SK-N-SH (cell line): ENCODE data around the gene RPEL1. TPM values are rescaled to one million over a fixed set of nuclear protein-coding genes. Genes with fewer than 3 reads are reported as not detected.

Experiments
- CTCF ChIA-PET: fragments of 300-600, 350-600 bp; formaldehyde crosslinking; extraction: SDS; loops from one replicate; lab custom pipeline; 2021; lab: Yijun Ruan, JAX
- POLR2A ChIA-PET: fragments of 350-600 bp; sonication (Branson Sonifier 250); formaldehyde crosslinking; extraction: SDS; loops from one replicate; lab custom pipeline; 2020; ENCODE audit warnings: antibody characterized with exemption, inconsistent platforms; lab: Yijun Ruan, JAX
- DNase-seq: peaks from one replicate; pipeline ENCODE4 v3.0.0; 2012
- H2AFZ ChIP-seq: fragments of 200-600 bp; sonication (generic); 2 replicates; pipeline ENCODE4 v1.8.1; 2016; ENCODE audit warnings: antibody characterized with exemption, mild to moderate bottlenecking, low read depth
- H3F3A ChIP-seq: fragments of 200-600 bp; sonication (generic); replicated peaks from 2 replicates; pipeline ENCODE3; 2016; ENCODE audit warnings: antibody characterized with exemption, mild to moderate bottlenecking; ENCODE audit not compliant: insufficient read depth
- H3K27ac ChIP-seq, 2 experiments: fragments of 200-500 bp in 1 of 2; fragments of 200-600 bp in 1 of 2; sonication (Bioruptor generic) in 1 of 2; sonication (generic), shearing (Covaris generic) in 1 of 2; 2 replicates each; pipeline versions ENCODE4 v1.5.1 to v1.6.1; 2014 to 2016; ENCODE audit warnings: low read depth in 2 of 2, inconsistent platforms in 1 of 2, low read length in 1 of 2, mild to moderate bottlenecking in 1 of 2, mixed read lengths in 1 of 2
- H3K27me3 ChIP-seq: fragments of 200-600 bp; sonication (generic), shearing (Covaris generic); 2 replicates; pipeline ENCODE4 v1.6.1; 2016; ENCODE audit warnings: mixed run types; ENCODE audit not compliant: insufficient read depth
- H3K36me3 ChIP-seq, 2 experiments: fragments of 200-500 bp in 1 of 2; fragments of 200-600 bp in 1 of 2; sonication (Bioruptor generic) in 1 of 2; sonication (generic) in 1 of 2; replicated peaks in 1 of 2; 2 replicates each; pipeline versions ENCODE3 to v1.5.1; 2014 to 2016; ENCODE audit warnings: low read length in 1 of 2, mild to moderate bottlenecking in 1 of 2; ENCODE audit not compliant: insufficient read depth in 2 of 2, control insufficient read depth in 1 of 2
- H3K4me1 ChIP-seq, 2 experiments: fragments of 200-500 bp in 1 of 2; fragments of 200-600 bp in 1 of 2; sonication (Bioruptor generic) in 1 of 2; sonication (generic), shearing (Covaris generic) in 1 of 2; 2 replicates each; pipeline versions ENCODE4 v1.5.1 to v1.6.1; 2014 to 2016; ENCODE audit warnings: low read depth in 1 of 2, low read length in 1 of 2, mixed run types in 1 of 2; ENCODE audit not compliant: insufficient read depth in 2 of 2, control insufficient read depth in 1 of 2
- H3K4me2 ChIP-seq: fragments of 200-600 bp; sonication (generic), shearing (Covaris generic); 2 replicates; pipeline ENCODE4 v1.6.1; 2017; ENCODE audit warnings: mixed run types
- H3K4me3 ChIP-seq, 2 experiments: fragments of 200-500 bp in 1 of 2; fragments of 200-600 bp in 1 of 2; sonication (Bioruptor generic) in 1 of 2; sonication (generic), shearing (Covaris generic) in 1 of 2; 2 replicates each; pipeline versions ENCODE4 v1.5.1 to v1.8.1; 2014 to 2016; ENCODE audit warnings: low read depth in 2 of 2, inconsistent platforms in 1 of 2, low read length in 1 of 2, mild to moderate bottlenecking in 1 of 2, mixed read lengths in 1 of 2, moderate library complexity in 1 of 2
- H3K79me2 ChIP-seq: fragments of 200-600 bp; sonication (generic); 2 replicates; pipeline ENCODE4 v1.8.1; 2017; ENCODE audit warnings: mild to moderate bottlenecking; ENCODE audit not compliant: insufficient read depth
- H3K9ac ChIP-seq: fragments of 200-600 bp; sonication (generic); 2 replicates; pipeline ENCODE4 v1.6.1; 2017; ENCODE audit warnings: mixed run types
- H3K9me2 ChIP-seq: fragments of 200-600 bp; sonication (generic); 2 replicates; pipeline ENCODE4 v1.6.1; 2017; ENCODE audit warnings: mixed run types
- H3K9me3 ChIP-seq: fragments of 200-600 bp; sonication (generic); 2 replicates; pipeline ENCODE4 v1.6.1; 2017; ENCODE audit warnings: mixed run types, mild to moderate bottlenecking, moderate library complexity
- H4K20me1 ChIP-seq: fragments of 200-600 bp; sonication (generic); 2 replicates; pipeline ENCODE4 v1.6.1; 2017; ENCODE audit warnings: mild to moderate bottlenecking, mixed run types; ENCODE audit not compliant: insufficient read depth
- CHD2 ChIP-seq: fragments of 150-350 bp; IDR thresholded peaks from 2 replicates; pipeline ENCODE4 v1.6.1; 2018; ENCODE audit warnings: low read length; ENCODE audit not compliant: partially characterized antibody
- ELF1 ChIP-seq: IDR thresholded peaks from 2 replicates; pipeline ENCODE4 v1.4.0; 2012
- EP300 ChIP-seq, 2 experiments: IDR thresholded peaks; 2 replicates each; pipeline versions ENCODE4 v1.4.0 to v1.6.1; 2012; ENCODE audit warnings: borderline replicate concordance in 1 of 2, low read depth in 1 of 2, low read length in 1 of 2
- EZH2phosphoT487 ChIP-seq: fragments of 200-600 bp; sonication (generic); IDR thresholded peaks from 2 replicates; pipeline ENCODE4 v1.6.1; 2017; ENCODE audit warnings: low read depth, mixed run types, mild to moderate bottlenecking, antibody characterized with exemption, moderate library complexity, borderline replicate concordance
- FOSL2 ChIP-seq: IDR thresholded peaks from 2 replicates; pipeline ENCODE4 v1.4.0; 2012; ENCODE audit warnings: low read depth, mild to moderate bottlenecking, moderate library complexity, borderline replicate concordance
- FOXJ3 ChIP-seq: sonication (generic); formaldehyde crosslinking; IDR thresholded peaks from 2 replicates; pipeline ENCODE4 v1.5.1; 2020; ENCODE audit warnings: mild to moderate bottlenecking, missing genetic modification reagents
- FOXM1 ChIP-seq: IDR thresholded peaks from 2 replicates; pipeline ENCODE4 v1.4.0; 2012; ENCODE audit warnings: low read depth, mild to moderate bottlenecking
- GABPA ChIP-seq: IDR thresholded peaks from 2 replicates; pipeline ENCODE4 v1.4.0; 2012; ENCODE audit warnings: low read depth, mild to moderate bottlenecking
- MAX ChIP-seq: IDR thresholded peaks from 2 replicates; pipeline ENCODE4 v1.4.0; 2012; ENCODE audit warnings: low read depth
- MEF2A ChIP-seq: IDR thresholded peaks from 2 replicates; pipeline ENCODE4 v1.4.0; 2012; ENCODE audit warnings: low read depth, borderline replicate concordance
- NFIC ChIP-seq: IDR thresholded peaks from 2 replicates; pipeline ENCODE4 v1.4.0; 2012; ENCODE audit warnings: borderline replicate concordance
- NRF1 ChIP-seq: IDR thresholded peaks from 2 replicates; pipeline ENCODE4 v1.6.1; 2012; ENCODE audit warnings: low read depth, mild to moderate bottlenecking, low read length
- PBX3 ChIP-seq: IDR thresholded peaks from 2 replicates; pipeline ENCODE4; 2012
- RAD21 ChIP-seq: IDR thresholded peaks from 2 replicates; pipeline ENCODE4 v1.6.1; 2012; ENCODE audit warnings: mild to moderate bottlenecking, low read length
- RCOR1 ChIP-seq: fragments of 150-350 bp; IDR thresholded peaks from 2 replicates; pipeline ENCODE4 v1.6.1; 2017; ENCODE audit warnings: antibody characterized with exemption, low read length
- RFX5 ChIP-seq: IDR thresholded peaks from 2 replicates; pipeline ENCODE4 v1.6.1; 2012; ENCODE audit warnings: mild to moderate bottlenecking, improper control_type of control experiment, low read length
- RXRA ChIP-seq: IDR thresholded peaks from 2 replicates; pipeline ENCODE4 v1.4.0; 2012; ENCODE audit warnings: low read depth, mild to moderate bottlenecking, borderline replicate concordance
- SMC3 ChIP-seq: IDR thresholded peaks from 2 replicates; pipeline ENCODE4 v1.6.1; 2012; ENCODE audit warnings: low read depth, low read length, improper control_type of control experiment
- TCF12 ChIP-seq: IDR thresholded peaks from 2 replicates; pipeline ENCODE4 v1.4.0; 2012
- TEAD4 ChIP-seq: IDR thresholded peaks from 2 replicates; pipeline ENCODE4 v1.4.0; 2012; ENCODE audit warnings: mild to moderate bottlenecking, borderline replicate concordance; ENCODE audit not compliant: insufficient read depth
- USF1 ChIP-seq: IDR thresholded peaks from 2 replicates; pipeline ENCODE4 v1.4.0; 2012; ENCODE audit warnings: low read depth, borderline replicate concordance
- USF2 ChIP-seq: fragments of 150-350 bp; IDR thresholded peaks from 2 replicates; pipeline ENCODE4 v1.6.1; 2017; ENCODE audit warnings: antibody characterized with exemption, low read length, low read depth, borderline replicate concordance
- YY1 ChIP-seq: IDR thresholded peaks from 2 replicates; pipeline ENCODE4 v1.4.0; 2012; ENCODE audit warnings: low read depth, mild to moderate bottlenecking
- WGBS: methylation state at CpG from one replicate; pipeline ENCODE4 v1.1.6; 2017; ENCODE audit warnings: low lambda C conversion rate; 5-methylcytosine and 5-hydroxymethylcytosine counted together
- polyA plus RNA-seq, 3 experiments: library from polyadenylated mRNA; depleted of rRNA; stranded (reverse); fragments of >200 nt; gene quantifications; 2 replicates each; pipeline ENCODE4 v1.2.3, GENCODE V29; 2012

The RPEL1 gene
- polyA plus RNA-seq, 1 of the 3 experiments (the other 2 are of a cell fraction) = not detected

- Histone ChIP-seq H3K4me2 (no peak overlapping the region), H2AFZ (no peak overlapping the region), H3K9ac (no peak overlapping the region), H3K9me2 (peaks cover 3% of the 10 kb centered on the region; the same call in 1 of the 2 replicates), H4K20me1 (peaks cover 8% of the 10 kb centered on the region; the same call in 1 of the 2 replicates), H3K4me1 (peaks cover 0 to 9% of the 10 kb centered on the region in 2 experiments; a peak in 2 of 4 replicates), H3K9me3 (no peaks in the 10 kb centered on the region), H3K36me3 (no peaks in the 10 kb centered on the region), H3K79me2 (no peaks in the 10 kb centered on the region), H3K4me3 (no peak overlapping the region), H3F3A (no peaks in the 10 kb centered on the region), H3K27ac (no peak overlapping the region), H3K27me3 (no peaks in the 10 kb centered on the region)
- no peak for DNase-seq
- POLR2A ChIA-PET = no interaction called here
- CTCF ChIA-PET = interaction anchor here (1.0 kb wide), 1 partner anchor 367 kb away, joined by 5 read pairs; no protein-coding TSS in a partner anchor
- TF ChIP-seq EZH2phosphoT487 (no peak), PBX3 (no peak), SMC3 (no peak), RXRA (no peak), FOXM1 (no peak), RFX5 (no peak), GABPA (no peak), USF2 (no peak), MAX (no peak), ELF1 (no peak), CHD2 (no peak), TCF12 (no peak), USF1 (no peak), EP300 (IDR thresholded peaks at IDR 0.05; ENCODE audit: borderline replicate concordance in 1 of 2, low read depth in 1 of 2, low read length in 1 of 2) (no peak), NFIC (no peak), RAD21 (no peak)
- 80% methylated on average over 11 of the region's 11 CpGs for WGBS
These were observed 38.5 kb downstream of the RPEL1 start for GRCh38 chr10:103284170-103284569.

- Histone ChIP-seq H4K20me1 (no peaks in the 10 kb centered on the region), H3K4me1 (no peaks in the 10 kb centered on the region; a peak in 1 of 4 replicates), H3K36me3 (no peaks in the 10 kb centered on the region), H3K9ac (no peak overlapping the region), H3K4me3 (no peak overlapping the region), H3K79me2 (no peaks in the 10 kb centered on the region), H3K27ac (no peak overlapping the region), H3K9me3 (no peaks in the 10 kb centered on the region), H3K27me3 (no peaks in the 10 kb centered on the region), H2AFZ (no peak overlapping the region), H3K9me2 (no peaks in the 10 kb centered on the region), H3K4me2 (no peak overlapping the region), H3F3A (no peaks in the 10 kb centered on the region)
- 91% methylated on average over 5 of the region's 5 CpGs for WGBS
- POLR2A ChIA-PET = no interaction called here
- no peak for DNase-seq
- CTCF ChIA-PET = interaction anchor here (0.7 to 3.0 kb wide), 3 partner anchors 10 to 47 kb away, joined by 3 to 10 read pairs (median 5); no protein-coding TSS in a partner anchor
- TF ChIP-seq TEAD4 = no peak
- no peak for TF ChIP-seq USF1
- no peak for TF ChIP-seq MEF2A
- no peak for TF ChIP-seq ELF1
- no peak for TF ChIP-seq FOSL2
- no peak for TF ChIP-seq NFIC
- no peak for TF ChIP-seq RCOR1
- TF ChIP-seq NRF1 = no peak
- no peak for TF ChIP-seq SMC3
- TF ChIP-seq FOXJ3 (CRISPR knock-in tag) = no peak
- no peak for TF ChIP-seq CHD2
- no peak for TF ChIP-seq FOXM1
- no peak for TF ChIP-seq PBX3
- no peak for TF ChIP-seq YY1
These were observed 42.3 kb downstream of the RPEL1 start for GRCh38 chr10:103287992-103288391.
